Measurements from ENCODE around the gene PATJ. TPM values are rescaled to one million over a fixed set of nuclear protein-coding genes. Genes with fewer than 3 reads are reported as not detected.

PATJ gene
- total and polyA plus RNA-seq, 2 donors (not counting 3 experiments of a cell fraction or from before 2014, with no cell fraction given) = 1.1 to 3.0 TPM

- Histone ChIP-seq H3K9ac (replicated peaks; ENCODE audit: extremely low read depth, insufficient read depth, low read length) (no peak overlapping the region), H3K4me3 (replicated peaks in 1 of 3; ENCODE audit: insufficient read depth in 1 of 3, low read depth in 1 of 3, low read length in 3 of 3) (no peak overlapping the region), H3K27me3 (ENCODE audit: control insufficient read depth in 2 of 2, insufficient read depth in 2 of 2, low read length in 2 of 2) (no peaks in the 10 kb centered on the region), H3K79me2 (ENCODE audit: control insufficient read depth, insufficient read depth, low read length) (no peaks in the 10 kb centered on the region), H3K9me3 (replicated peaks; ENCODE audit: control insufficient read depth, insufficient read depth, low read length) (no peaks in the 10 kb centered on the region), H3K36me3 (ENCODE audit: control insufficient read depth in 2 of 2, extremely low read depth in 1 of 2, insufficient read depth in 2 of 2, low read length in 2 of 2) (no peaks in the 10 kb centered on the region), H3K27ac (ENCODE audit: insufficient read depth, low read depth, low read length) (no peak overlapping the region), H4K20me1 (replicated peaks; ENCODE audit: control insufficient read depth, extremely low read depth, insufficient read depth, low read length) (no peaks in the 10 kb centered on the region), H3K4me1 (ENCODE audit: control insufficient read depth, extremely low read depth, insufficient read depth, low read length) (no peaks in the 10 kb centered on the region), H2AFZ (ENCODE audit: low read depth, low read length) (no peak overlapping the region), H3K4me2 (ENCODE audit: insufficient read depth, low read length) (no peak overlapping the region), H3K9me1 (replicated peaks; ENCODE audit: control insufficient read depth, extremely low read depth, insufficient read depth, low read length) (no peaks in the 10 kb centered on the region)
- DNase-seq (ENCODE audit: low read depth, low spot score) = no peak
- intact Hi-C loops (cut with micrococcal nuclease) (no loop called here), dilution Hi-C loops (cut with MboI; ENCODE audit: extremely low pct_ligation_motif_present, low sequenced_read_pairs) (no loop called here)
- BruUV-seq (replicated peaks) = no TSS peak
- FAIRE-seq = no peak
- ChIA-PET POLR2A (no interaction called here), CTCF (no interaction called here)
- TF ChIP-seq POLR2AphosphoS5 (IDR thresholded peaks at IDR 0.05; ENCODE audit: insufficient read depth, low read depth, low read length) (no peak), CTCF (IDR thresholded peaks at IDR 0.05; ENCODE audit: extremely low read depth in 1 of 2, insufficient read depth in 1 of 2, low read depth in 1 of 2, low read length in 2 of 2) (no peak), MAX (IDR thresholded peaks at IDR 0.05; ENCODE audit: insufficient read depth, insufficient read length) (no peak), FOS (IDR thresholded peaks at IDR 0.05; ENCODE audit: borderline replicate concordance, insufficient read depth, low read length) (no peak), JUN (IDR thresholded peaks at IDR 0.05; ENCODE audit: borderline replicate concordance, insufficient read depth, insufficient read length, low read depth) (no peak)
Observed at GRCh38 chr1:62025154-62025553, 282.9 kb downstream of the PATJ start.

- Histone ChIP-seq H3K4me2 (ENCODE audit: insufficient read depth, low read length) (no peak overlapping the region), H3K9me1 (replicated peaks; ENCODE audit: control insufficient read depth, extremely low read depth, insufficient read depth, low read length) (no peaks in the 10 kb centered on the region), H3K36me3 (ENCODE audit: control insufficient read depth in 2 of 2, extremely low read depth in 1 of 2, insufficient read depth in 2 of 2, low read length in 2 of 2) (no peaks in the 10 kb centered on the region), H3K27ac (ENCODE audit: insufficient read depth, low read depth, low read length) (no peak overlapping the region), H4K20me1 (replicated peaks; ENCODE audit: control insufficient read depth, extremely low read depth, insufficient read depth, low read length) (no peaks in the 10 kb centered on the region), H3K27me3 (ENCODE audit: control insufficient read depth in 2 of 2, insufficient read depth in 2 of 2, low read length in 2 of 2) (no peaks in the 10 kb centered on the region), H3K4me1 (ENCODE audit: control insufficient read depth, extremely low read depth, insufficient read depth, low read length) (no peaks in the 10 kb centered on the region), H3K79me2 (ENCODE audit: control insufficient read depth, insufficient read depth, low read length) (no peaks in the 10 kb centered on the region), H3K9me3 (replicated peaks; ENCODE audit: control insufficient read depth, insufficient read depth, low read length) (no peaks in the 10 kb centered on the region), H2AFZ (ENCODE audit: low read depth, low read length) (no peak overlapping the region), H3K4me3 (replicated peaks in 1 of 3; ENCODE audit: insufficient read depth in 1 of 3, low read depth in 1 of 3, low read length in 3 of 3) (no peak overlapping the region), H3K9ac (replicated peaks; ENCODE audit: extremely low read depth, insufficient read depth, low read length) (no peak overlapping the region)
- ChIA-PET CTCF (no interaction called here), POLR2A (no interaction called here)
- TF ChIP-seq FOS (IDR thresholded peaks at IDR 0.05; ENCODE audit: borderline replicate concordance, insufficient read depth, low read length) (no peak), JUN (IDR thresholded peaks at IDR 0.05; ENCODE audit: borderline replicate concordance, insufficient read depth, insufficient read length, low read depth) (no peak), CTCF (IDR thresholded peaks at IDR 0.05; ENCODE audit: extremely low read depth in 1 of 2, insufficient read depth in 1 of 2, low read depth in 1 of 2, low read length in 2 of 2) (no peak), MYC (IDR thresholded peaks at IDR 0.05; ENCODE audit: low read depth, low read length) (no peak), EZH2 (IDR thresholded peaks at IDR 0.05; ENCODE audit: borderline replicate concordance, low read depth, low read length, severe bottlenecking) (no peak), POLR2A (IDR thresholded peaks at IDR 0.05; ENCODE audit: low read depth, low read length) (no peak), POLR2AphosphoS5 (IDR thresholded peaks at IDR 0.05; ENCODE audit: insufficient read depth, low read depth, low read length) (no peak), GATA2 (IDR thresholded peaks at IDR 0.05; ENCODE audit: insufficient read depth, insufficient read length, low read depth, low read length) (no peak), MAX (IDR thresholded peaks at IDR 0.05; ENCODE audit: insufficient read depth, insufficient read length) (no peak)
- no peak for DNase-seq (ENCODE audit: low read depth, low spot score)
- intact Hi-C loops (cut with micrococcal nuclease) (no loop called here), dilution Hi-C loops (cut with MboI; ENCODE audit: extremely low pct_ligation_motif_present, low sequenced_read_pairs) (no loop called here)
- FAIRE-seq = no peak
- no TSS peak for BruUV-seq (replicated peaks)
Observed at GRCh38 chr1:62025892-62026291, 283.6 kb downstream of the PATJ start.

All from endothelial cell of umbilical vein (primary cell).